Measurements from ENCODE around the gene WRAP73. TPM values are rescaled to one million over a fixed set of nuclear protein-coding genes. Genes with fewer than 3 reads are reported as not detected.

WRAP73 gene
- total RNA-seq, 1 donor from 2014 or later = 15.6 TPM

- Mint-ChIP-seq H3K4me1 (ENCODE audit: low read depth, unreplicated experiment) (peaks cover 6% of the 10 kb centered on the region), H3K4me3 (ENCODE audit: unreplicated experiment) (no peak overlapping the region)
Observed at GRCh38 chr1:3672971-3673361, 23.1 kb upstream of the WRAP73 start.

DNA sequence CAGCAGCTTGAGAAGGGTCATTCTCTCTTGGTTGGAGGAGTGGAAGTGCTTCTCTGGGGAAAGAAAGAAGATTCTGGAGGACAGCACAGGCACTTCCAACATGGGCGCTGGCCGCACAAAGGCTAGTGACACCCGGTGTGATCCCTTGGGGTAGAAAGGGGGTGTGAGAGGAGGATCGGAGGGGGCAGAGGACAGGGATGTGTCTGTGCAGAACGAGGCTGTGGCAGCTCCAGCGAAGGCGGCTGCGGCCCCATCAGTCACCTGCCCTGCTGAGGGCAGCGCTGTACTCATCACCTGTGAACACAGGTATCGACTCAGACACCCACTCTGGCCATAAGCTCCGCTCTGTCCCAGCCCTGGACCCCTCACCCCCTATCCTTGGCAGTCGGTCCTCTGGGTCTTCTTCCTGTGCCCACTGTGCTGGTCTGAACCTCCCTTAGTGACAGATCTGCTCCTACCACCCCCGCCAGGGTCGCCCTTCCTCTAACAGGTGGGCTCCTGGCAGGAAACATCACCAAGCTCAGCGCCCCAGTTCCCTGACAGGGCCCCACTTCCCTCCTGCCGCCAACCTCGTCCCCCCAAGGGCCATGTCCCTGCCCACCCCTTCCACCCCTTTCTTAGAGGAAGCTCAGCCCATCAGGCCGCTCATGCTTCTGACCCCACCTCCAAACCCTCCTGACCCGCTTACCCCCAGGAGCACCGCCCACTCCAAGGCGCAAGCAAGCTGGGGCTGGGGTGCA lies 22.5 kb upstream of the WRAP73 start:
- no peak overlapping the region for H3K4me3 ChIP-seq (ENCODE audit: insufficient read depth, low read depth, low read length)
- H3K79me2 ChIP-seq (ENCODE audit: insufficient read depth, low read length) = no peaks in the 10 kb centered on the region
- H4K20me1 ChIP-seq (ENCODE audit: insufficient read depth, low read length) = no peaks in the 10 kb centered on the region
- H3K9me3 ChIP-seq (ENCODE audit: insufficient read depth, low read depth, low read length) = no peaks in the 10 kb centered on the region
- FAIRE-seq (no peak), DNase-seq (ENCODE audit: low read depth) (no peak)
- no peak overlapping the region for H3K9ac ChIP-seq (ENCODE audit: low read length)
- TF ChIP-seq, protein P1, sequence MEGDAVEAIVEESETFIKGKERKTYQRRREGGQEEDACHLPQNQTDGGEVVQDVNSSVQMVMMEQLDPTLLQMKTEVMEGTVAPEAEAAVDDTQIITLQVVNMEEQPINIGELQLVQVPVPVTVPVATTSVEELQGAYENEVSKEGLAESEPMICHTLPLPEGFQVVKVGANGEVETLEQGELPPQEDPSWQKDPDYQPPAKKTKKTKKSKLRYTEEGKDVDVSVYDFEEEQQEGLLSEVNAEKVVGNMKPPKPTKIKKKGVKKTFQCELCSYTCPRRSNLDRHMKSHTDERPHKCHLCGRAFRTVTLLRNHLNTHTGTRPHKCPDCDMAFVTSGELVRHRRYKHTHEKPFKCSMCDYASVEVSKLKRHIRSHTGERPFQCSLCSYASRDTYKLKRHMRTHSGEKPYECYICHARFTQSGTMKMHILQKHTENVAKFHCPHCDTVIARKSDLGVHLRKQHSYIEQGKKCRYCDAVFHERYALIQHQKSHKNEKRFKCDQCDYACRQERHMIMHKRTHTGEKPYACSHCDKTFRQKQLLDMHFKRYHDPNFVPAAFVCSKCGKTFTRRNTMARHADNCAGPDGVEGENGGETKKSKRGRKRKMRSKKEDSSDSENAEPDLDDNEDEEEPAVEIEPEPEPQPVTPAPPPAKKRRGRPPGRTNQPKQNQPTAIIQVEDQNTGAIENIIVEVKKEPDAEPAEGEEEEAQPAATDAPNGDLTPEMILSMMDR (IDR thresholded peaks at IDR 0.05; ENCODE audit: insufficient read depth, low read depth, low read length) = no peak
- TF ChIP-seq EZH2 (IDR thresholded peaks at IDR 0.05; ENCODE audit: insufficient read depth, low read length) = no peak
- Mint-ChIP-seq H3K9me3 (ENCODE audit: unreplicated experiment) (no peaks in the 10 kb centered on the region), H3K27ac (ENCODE audit: unreplicated experiment) (no peak overlapping the region), H3K4me1 (ENCODE audit: low read depth, unreplicated experiment) (peaks cover 6% of the 10 kb centered on the region), H3K4me3 (ENCODE audit: unreplicated experiment) (no peak overlapping the region), H3K27me3 (ENCODE audit: low read depth, unreplicated experiment) (peaks cover 24% of the 10 kb centered on the region), H3K36me3 (ENCODE audit: low read depth, unreplicated experiment) (no peaks in the 10 kb centered on the region)
- no peak overlapping the region for H2AFZ ChIP-seq (ENCODE audit: low read depth, low read length)
- H3K27ac ChIP-seq (ENCODE audit: low read depth, low read length) = no peak overlapping the region
- H3K4me2 ChIP-seq (ENCODE audit: low read length) = no peak overlapping the region
- no peaks in the 10 kb centered on the region for H3K36me3 ChIP-seq (ENCODE audit: insufficient read depth, low read length)
- H3K4me1 ChIP-seq (ENCODE audit: insufficient read depth, low read length) = peaks cover 6% of the 10 kb centered on the region
- H3K27me3 ChIP-seq (ENCODE audit: insufficient read depth, low read length) = peaks cover 5% of the 10 kb centered on the region

More at GRCh38 chr1:3672971-3673361, 23.1 kb upstream of the WRAP73 start:
- Histone ChIP-seq H2AFZ (ENCODE audit: low read depth, low read length) (no peak overlapping the region), H3K4me2 (ENCODE audit: low read length) (no peak overlapping the region), H3K9me3 (ENCODE audit: insufficient read depth, low read depth, low read length) (no peaks in the 10 kb centered on the region), H3K9ac (ENCODE audit: low read length) (no peak overlapping the region), H4K20me1 (ENCODE audit: insufficient read depth, low read length) (no peaks in the 10 kb centered on the region), H3K36me3 (ENCODE audit: insufficient read depth, low read length) (no peaks in the 10 kb centered on the region), H3K27me3 (ENCODE audit: insufficient read depth, low read length) (peaks cover 7% of the 10 kb centered on the region), H3K4me1 (ENCODE audit: insufficient read depth, low read length) (peaks cover 6% of the 10 kb centered on the region), H3K4me3 (ENCODE audit: insufficient read depth, low read depth, low read length) (no peak overlapping the region), H3K79me2 (ENCODE audit: insufficient read depth, low read length) (no peaks in the 10 kb centered on the region), H3K27ac (ENCODE audit: low read depth, low read length) (no peak overlapping the region)
- DNase-seq (ENCODE audit: low read depth) = no peak
- Mint-ChIP-seq H3K27ac (ENCODE audit: unreplicated experiment) (no peak overlapping the region), H3K36me3 (ENCODE audit: low read depth, unreplicated experiment) (no peaks in the 10 kb centered on the region), H3K27me3 (ENCODE audit: low read depth, unreplicated experiment) (peaks cover 28% of the 10 kb centered on the region), H3K9me3 (ENCODE audit: unreplicated experiment) (no peaks in the 10 kb centered on the region)
- TF ChIP-seq EZH2 (IDR thresholded peaks at IDR 0.05; ENCODE audit: insufficient read depth, low read length) = no peak
- TF ChIP-seq, protein P1 (IDR thresholded peaks at IDR 0.05; ENCODE audit: insufficient read depth, low read depth, low read length) = no peak
- no peak for FAIRE-seq
